Skeletal muscle satellite cell (primary cell): Measurements from ENCODE around the gene AKAP7.
A peak's percentile ranks its signal among the peaks of the same experiment; 100 is the strongest.

ENCODE experiments used
- H3K27me3 ChIP-seq: 2 replicates; pipeline ENCODE4 v1.7.0; 2013; ENCODE audit warnings: low read length; ENCODE audit not compliant: control insufficient read depth, insufficient read depth
- H3K36me3 ChIP-seq: 2 replicates; pipeline ENCODE4 v1.7.0; 2013; ENCODE audit warnings: mild to moderate bottlenecking, control low read depth, low read length; ENCODE audit not compliant: insufficient read depth
- H3K4me1 ChIP-seq: 2 replicates; pipeline ENCODE4 v1.7.0; 2013; ENCODE audit warnings: low read length; ENCODE audit not compliant: control insufficient read depth, insufficient read depth
- H3K4me2 ChIP-seq: 2 replicates; pipeline ENCODE4 v1.7.0; 2013; ENCODE audit warnings: mild to moderate bottlenecking, low read length
- H3K4me3 ChIP-seq: 2 replicates; pipeline ENCODE4 v1.7.0; 2013; ENCODE audit warnings: low read length
- H3K9ac ChIP-seq: 2 replicates; pipeline ENCODE4 v1.7.0; 2013; ENCODE audit warnings: mild to moderate bottlenecking, low read depth, low read length, moderate library complexity
- H3K9me3 ChIP-seq: replicated peaks from 2 replicates; pipeline ENCODE4 v1.7.0; 2013; ENCODE audit warnings: mild to moderate bottlenecking, control low read depth, low read length

AKAP7 gene

DNA sequence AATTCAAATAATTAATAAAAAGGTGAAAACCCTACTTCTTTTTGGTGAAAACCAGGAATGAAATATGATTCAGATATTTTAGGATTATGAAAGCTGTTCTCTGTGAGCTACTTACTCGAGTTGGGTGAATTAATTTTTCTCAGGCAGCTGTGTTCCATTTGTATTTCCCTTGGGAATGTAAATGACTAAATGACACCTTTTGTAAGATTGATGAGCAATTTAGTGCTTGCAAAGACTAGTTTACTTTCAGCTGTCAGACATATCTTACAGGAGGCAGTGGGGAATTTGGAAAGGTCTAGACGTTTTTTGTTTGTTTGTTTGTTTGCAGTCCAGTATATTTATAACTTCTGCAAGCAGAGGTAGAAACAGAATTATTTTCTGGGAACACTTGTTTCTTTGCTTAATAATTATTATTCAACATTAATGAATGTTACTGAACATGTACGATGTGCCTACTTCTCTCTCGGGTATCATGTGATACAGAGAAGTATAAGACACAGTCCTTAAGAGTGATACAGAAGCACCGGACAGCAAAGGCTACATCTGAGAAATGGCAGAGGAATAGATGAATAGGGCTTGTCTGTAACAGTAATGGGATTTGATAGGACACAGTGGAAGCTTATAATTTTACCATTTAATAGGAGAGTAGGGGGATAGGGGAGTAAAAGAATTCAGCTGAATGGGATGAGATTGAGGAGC, 91.3 kb downstream of the AKAP7 start:
- Histone ChIP-seq H3K4me1 (peaks cover 5% of the 10 kb centered on the region), H3K27me3 (no peaks in the 10 kb centered on the region), H3K9me3 (no peaks in the 10 kb centered on the region), H3K36me3 (no peaks in the 10 kb centered on the region), H3K4me3 (no peak overlapping the region), H3K9ac (no peak overlapping the region), H3K4me2 (no peak overlapping the region)

DNA sequence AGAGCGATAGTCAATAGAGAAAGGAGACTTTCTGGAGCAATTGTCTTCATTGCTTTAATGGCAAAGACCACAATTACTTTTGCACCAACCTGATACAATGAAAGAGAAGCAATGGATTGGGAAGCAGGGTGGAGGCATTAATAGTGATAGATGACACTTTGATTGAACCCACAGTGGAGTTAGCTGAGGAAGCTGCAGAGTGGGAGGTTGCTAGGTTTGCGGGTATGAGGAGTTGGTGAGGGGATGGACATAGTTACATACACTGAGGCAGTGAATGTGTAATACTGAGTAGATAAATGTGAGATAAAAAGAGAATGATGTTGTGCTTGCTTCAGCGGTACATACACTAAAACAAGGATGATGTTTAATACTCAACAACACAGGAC, 91.9 kb downstream of the AKAP7 start:
- H3K4me1 ChIP-seq = peaks cover 6% of the 10 kb centered on the region
- H3K9ac ChIP-seq = no peak overlapping the region
- H3K9me3 ChIP-seq = no peaks in the 10 kb centered on the region
- H3K4me3 ChIP-seq = no peak overlapping the region
- H3K36me3 ChIP-seq = no peaks in the 10 kb centered on the region
- no peaks in the 10 kb centered on the region for H3K27me3 ChIP-seq
- no peak overlapping the region for H3K4me2 ChIP-seq

DNA sequence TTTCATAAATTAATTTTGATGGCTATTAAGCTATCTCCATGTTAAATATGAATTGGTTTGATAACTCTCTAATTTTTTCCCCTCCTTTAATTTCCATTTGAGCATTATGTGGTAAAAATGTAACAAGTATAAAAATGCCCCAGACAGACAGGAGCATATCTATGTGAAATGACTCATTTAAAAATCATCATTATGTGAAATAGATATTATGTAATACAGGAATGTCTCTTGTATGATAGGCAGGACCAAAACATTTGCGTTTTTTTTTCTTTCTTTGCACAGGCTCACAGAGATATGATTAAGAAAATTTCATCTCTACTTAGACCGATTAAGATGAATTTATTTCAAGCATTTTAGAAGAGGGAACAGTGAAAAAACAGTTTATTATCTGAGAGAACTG, 95.8 kb downstream of the AKAP7 start:
- Histone ChIP-seq H3K9ac (no peak overlapping the region), H3K9me3 (no peaks in the 10 kb centered on the region), H3K36me3 (no peaks in the 10 kb centered on the region), H3K4me2 (no peak overlapping the region), H3K27me3 (no peaks in the 10 kb centered on the region), H3K4me1 (peaks cover 6% of the 10 kb centered on the region), H3K4me3 (no peak overlapping the region)

DNA sequence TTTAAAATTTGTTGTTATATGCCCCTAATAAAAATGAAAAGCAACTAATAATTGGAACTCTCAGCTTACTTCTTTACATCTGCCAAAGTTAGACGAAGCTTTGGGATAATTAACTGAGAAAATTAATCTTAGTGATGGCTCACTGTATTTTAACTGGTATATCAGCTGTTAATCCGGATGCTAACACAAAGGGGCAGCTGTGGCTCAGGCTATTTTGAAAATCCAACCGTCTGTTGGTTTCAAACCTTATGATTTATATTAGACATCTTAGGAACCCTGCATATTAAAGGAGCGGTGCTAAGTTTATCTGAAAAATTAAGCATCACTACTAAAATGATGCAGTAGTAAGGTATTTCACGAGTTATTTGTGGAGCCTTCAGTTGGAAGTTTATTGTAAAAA, 96.6 kb downstream of the AKAP7 start:
- H3K4me2 ChIP-seq = no peak overlapping the region
- H3K27me3 ChIP-seq = no peaks in the 10 kb centered on the region
- no peaks in the 10 kb centered on the region for H3K36me3 ChIP-seq
- H3K9ac ChIP-seq = no peak overlapping the region
- no peak overlapping the region for H3K4me3 ChIP-seq
- peaks cover 6% of the 10 kb centered on the region for H3K4me1 ChIP-seq
- no peaks in the 10 kb centered on the region for H3K9me3 ChIP-seq

DNA sequence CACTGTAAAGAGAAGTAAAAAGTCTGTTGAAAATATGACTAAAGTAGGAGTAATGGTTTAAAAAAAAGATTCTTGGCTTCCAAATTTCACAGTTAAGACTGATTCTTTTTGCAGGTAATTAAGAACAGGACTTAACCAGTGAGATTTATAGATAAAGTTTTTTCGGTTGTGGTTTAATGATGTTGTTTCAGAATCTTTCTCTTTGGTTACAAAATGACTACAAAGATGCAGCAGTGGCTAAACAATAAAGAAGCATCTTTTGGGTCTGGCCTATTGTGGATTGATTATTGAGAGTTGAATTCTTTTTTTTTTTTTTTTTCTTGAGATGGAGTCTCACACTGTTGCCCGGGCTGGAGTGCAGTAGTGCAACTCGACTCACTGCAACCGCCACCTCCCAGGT, 109.7 kb downstream of the AKAP7 start:
- H3K4me1 ChIP-seq = no peaks in the 10 kb centered on the region
- H3K4me2 ChIP-seq = no peak overlapping the region
- no peaks in the 10 kb centered on the region for H3K9me3 ChIP-seq
- H3K9ac ChIP-seq = no peak overlapping the region
- no peak overlapping the region for H3K4me3 ChIP-seq
- no peaks in the 10 kb centered on the region for H3K36me3 ChIP-seq
- no peaks in the 10 kb centered on the region for H3K27me3 ChIP-seq

DNA sequence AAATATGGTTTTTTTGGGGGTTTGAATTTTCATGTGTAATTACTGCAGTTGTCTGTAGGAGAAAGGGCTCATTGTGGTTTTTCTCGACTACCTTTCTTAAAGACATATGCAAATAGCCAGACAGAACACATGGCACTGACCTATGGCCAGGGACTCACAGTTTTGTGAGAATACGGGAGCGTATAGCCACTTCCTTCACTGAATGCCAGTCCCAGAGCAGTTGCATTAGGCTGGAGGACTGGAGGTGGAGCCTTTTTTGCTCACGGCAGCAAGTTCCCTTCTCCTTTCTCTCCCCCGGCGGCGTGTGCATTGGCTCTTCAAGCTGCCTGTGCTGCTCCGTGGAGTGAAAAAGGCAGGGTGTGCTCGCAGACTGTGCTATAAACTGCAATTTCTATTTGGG, 114.9 kb downstream of the AKAP7 start:
- Histone ChIP-seq H3K27me3 (no peaks in the 10 kb centered on the region), H3K4me2 (peak overlapping the region; percentile 77), H3K4me3 (peak overlapping the region; percentile 59), H3K36me3 (no peaks in the 10 kb centered on the region), H3K9me3 (no peaks in the 10 kb centered on the region), H3K4me1 (no peaks in the 10 kb centered on the region), H3K9ac (peak overlapping the region; percentile 2)

DNA sequence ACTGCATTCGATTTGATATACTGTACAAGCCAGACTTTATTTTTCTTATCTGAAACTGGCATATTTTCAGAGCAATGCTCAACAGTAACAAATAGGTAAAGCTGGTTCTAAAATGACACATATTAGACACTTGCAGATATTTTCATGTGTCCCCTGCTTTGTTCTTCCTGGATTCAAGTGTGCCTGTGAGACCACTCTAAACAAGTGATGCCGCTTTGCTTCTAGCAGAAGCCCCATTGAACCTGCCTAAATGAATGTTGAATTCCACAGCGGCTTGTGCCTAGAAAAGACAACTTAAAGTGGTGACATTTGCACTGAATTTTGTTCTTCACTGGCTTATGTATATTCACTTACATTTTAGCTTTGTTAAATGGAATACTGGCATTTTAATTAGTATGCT, 115.7 kb downstream of the AKAP7 start:
- no peak overlapping the region for H3K4me3 ChIP-seq
- peak overlapping the region; percentile 77 for H3K4me2 ChIP-seq
- no peaks in the 10 kb centered on the region for H3K9me3 ChIP-seq
- H3K9ac ChIP-seq = no peak overlapping the region
- H3K36me3 ChIP-seq = no peaks in the 10 kb centered on the region
- no peaks in the 10 kb centered on the region for H3K4me1 ChIP-seq
- no peaks in the 10 kb centered on the region for H3K27me3 ChIP-seq

DNA sequence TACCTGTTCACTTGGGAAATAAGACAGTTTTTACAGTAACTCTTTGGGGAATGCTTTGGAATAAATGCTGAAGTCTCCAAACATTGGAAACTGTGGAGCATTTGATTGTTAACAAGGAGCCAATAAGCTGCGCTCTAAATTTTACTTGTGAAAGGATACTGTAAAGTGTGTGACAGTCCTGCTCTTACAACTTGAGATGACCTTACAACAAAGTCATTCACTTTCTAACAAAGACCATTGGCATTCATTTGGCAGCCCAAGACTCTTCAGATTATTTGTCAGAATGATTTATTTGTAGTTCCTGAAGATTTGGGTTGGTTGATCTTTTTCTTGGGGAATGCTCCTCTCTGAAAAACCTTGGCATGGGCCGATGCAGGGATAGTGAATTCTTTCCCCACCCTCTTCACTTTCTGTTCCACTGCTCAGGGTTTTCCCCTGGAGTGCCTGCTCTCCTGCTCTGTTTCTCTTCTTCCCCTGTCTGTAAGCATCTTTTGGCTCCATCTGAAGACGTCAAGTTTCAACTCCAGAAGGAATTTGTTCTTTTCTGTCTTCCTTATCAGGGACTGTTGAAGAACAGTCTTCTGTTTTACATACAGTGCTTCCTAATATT, 116.4 kb downstream of the AKAP7 start:
- H3K4me2 ChIP-seq = no peak overlapping the region
- H3K36me3 ChIP-seq = no peaks in the 10 kb centered on the region
- H3K4me1 ChIP-seq = no peaks in the 10 kb centered on the region
- no peaks in the 10 kb centered on the region for H3K9me3 ChIP-seq
- H3K9ac ChIP-seq = no peak overlapping the region
- no peaks in the 10 kb centered on the region for H3K27me3 ChIP-seq
- H3K4me3 ChIP-seq = no peak overlapping the region

DNA sequence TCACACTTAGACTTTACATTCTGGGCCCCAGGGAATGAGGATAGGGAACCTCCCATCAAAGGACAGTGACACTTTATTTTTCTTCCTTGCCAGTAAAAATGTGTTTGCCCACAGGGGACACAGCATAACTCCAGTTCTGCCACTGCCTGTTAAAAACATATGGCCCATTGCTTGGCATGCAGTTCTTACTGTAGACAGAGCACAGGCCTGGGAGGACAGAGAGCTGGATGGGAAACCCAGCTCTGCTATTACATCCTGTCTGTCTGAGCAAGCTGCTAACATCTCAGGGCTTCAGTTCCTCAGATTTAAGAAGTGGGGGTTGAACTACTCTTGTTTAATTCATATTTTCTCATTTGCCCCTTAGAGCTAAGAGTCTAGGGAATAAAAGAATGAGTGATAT, 120.2 kb downstream of the AKAP7 start:
- H3K27me3 ChIP-seq = no peaks in the 10 kb centered on the region
- H3K4me2 ChIP-seq = no peak overlapping the region
- no peak overlapping the region for H3K9ac ChIP-seq
- H3K4me3 ChIP-seq = no peak overlapping the region
- no peaks in the 10 kb centered on the region for H3K36me3 ChIP-seq
- H3K9me3 ChIP-seq = no peaks in the 10 kb centered on the region
- H3K4me1 ChIP-seq = no peaks in the 10 kb centered on the region

DNA sequence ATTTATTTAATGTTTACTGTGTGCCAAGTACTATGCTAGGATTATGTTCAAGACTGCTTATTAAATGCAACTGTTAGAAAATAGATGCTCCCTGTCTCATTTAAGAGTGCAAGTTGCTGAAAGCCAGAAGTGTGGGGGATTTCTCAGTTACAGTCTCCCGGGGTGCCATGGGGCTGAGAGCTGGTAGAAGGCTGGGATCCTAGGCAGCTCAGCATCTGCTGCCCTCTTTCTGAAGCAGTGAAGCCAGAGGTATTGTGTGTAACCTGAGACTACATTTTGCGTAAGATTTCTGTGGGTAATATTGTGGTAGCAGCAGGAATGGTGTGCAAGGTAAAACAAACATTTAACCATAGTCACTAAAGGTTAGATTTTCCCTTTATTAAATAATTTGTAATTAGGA, 120.6 kb downstream of the AKAP7 start:
- Histone ChIP-seq H3K36me3 (no peaks in the 10 kb centered on the region), H3K9me3 (no peaks in the 10 kb centered on the region), H3K4me1 (no peaks in the 10 kb centered on the region), H3K9ac (no peak overlapping the region), H3K27me3 (no peaks in the 10 kb centered on the region), H3K4me3 (no peak overlapping the region), H3K4me2 (no peak overlapping the region)

DNA sequence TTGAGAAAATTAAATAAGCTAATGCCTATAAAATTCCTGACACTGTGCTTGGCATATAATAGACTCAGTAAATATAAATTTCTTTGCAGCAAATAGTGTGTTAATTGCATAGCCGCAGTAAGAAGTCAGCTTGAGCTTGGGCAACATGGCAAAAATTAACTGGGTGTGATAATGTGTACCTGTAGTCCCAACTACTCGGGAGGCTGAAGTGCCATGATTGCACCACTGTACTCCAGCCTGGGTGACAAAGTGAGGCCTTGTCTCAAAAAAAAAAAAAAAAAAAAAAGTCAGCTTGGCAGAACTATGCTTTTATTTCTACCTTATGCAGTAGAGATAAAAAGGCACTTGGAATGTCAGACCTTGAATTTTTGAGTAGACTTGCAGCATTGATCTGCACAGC, 121.8 kb downstream of the AKAP7 start:
- H3K4me3 ChIP-seq = no peak overlapping the region
- H3K9ac ChIP-seq = no peak overlapping the region
- H3K27me3 ChIP-seq = no peaks in the 10 kb centered on the region
- H3K36me3 ChIP-seq = no peaks in the 10 kb centered on the region
- no peaks in the 10 kb centered on the region for H3K4me1 ChIP-seq
- H3K4me2 ChIP-seq = no peak overlapping the region
- no peaks in the 10 kb centered on the region for H3K9me3 ChIP-seq

DNA sequence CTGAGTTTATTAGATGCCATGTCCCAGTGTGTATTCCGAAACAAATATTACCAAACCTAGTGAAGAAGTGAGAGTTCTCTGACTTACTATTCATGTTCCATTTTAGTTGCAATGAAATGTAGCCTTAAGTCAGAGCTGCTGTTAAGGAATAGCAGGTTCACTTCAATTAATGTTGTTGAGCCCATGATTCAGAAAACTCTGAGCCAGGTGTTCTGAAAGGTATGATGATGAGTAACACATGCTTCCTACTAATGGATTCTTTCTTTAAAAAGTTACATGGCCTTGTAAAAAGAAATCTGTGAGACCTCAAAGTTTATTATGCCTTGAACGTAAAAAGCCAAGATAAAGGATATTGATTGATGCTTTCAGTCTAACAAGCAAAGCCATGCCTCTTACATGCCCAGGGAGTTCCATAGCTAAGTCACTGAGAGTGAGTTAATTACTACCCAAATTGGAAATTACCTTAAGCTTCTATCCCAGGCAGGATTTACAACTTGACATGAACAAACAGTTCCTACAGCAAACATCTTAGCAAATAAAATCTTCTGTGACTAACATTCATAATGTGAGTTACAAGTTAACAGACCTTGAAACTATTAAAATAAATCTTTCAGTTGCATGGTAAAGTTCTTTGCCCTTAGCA, 122.9 kb downstream of the AKAP7 start:
- Histone ChIP-seq H3K9ac (no peak overlapping the region), H3K4me1 (no peaks in the 10 kb centered on the region), H3K36me3 (no peaks in the 10 kb centered on the region), H3K27me3 (no peaks in the 10 kb centered on the region), H3K4me2 (no peak overlapping the region), H3K9me3 (no peaks in the 10 kb centered on the region), H3K4me3 (no peak overlapping the region)
